Liver (tissue), 9 donors: ENCODE measurements around the gene ANKFN1. TPM values are rescaled to one million over a fixed set of nuclear protein-coding genes. Genes with fewer than 3 reads are reported as not detected.

Experiments
- DNase-seq: peaks from one replicate; pipeline ENCODE4 v3.0.0-alpha.2; 2017; ENCODE audit warnings: low spot score
- H3K27ac ChIP-seq, 2 donors: one replicate each; pipeline ENCODE4 v1.7.0; 2013; ENCODE audit warnings: inconsistent platforms in 2 of 2, low read length in 2 of 2, control low read depth in 1 of 2, low read depth in 1 of 2, mild to moderate bottlenecking in 1 of 2
- H3K27me3 ChIP-seq, 4 donors: one replicate each; pipeline versions ENCODE4 v1.6.1 to v1.7.0; 2013; ENCODE audit warnings: low read length in 3 of 4, inconsistent platforms in 1 of 4, mild to moderate bottlenecking in 1 of 4, moderate library complexity in 1 of 4; ENCODE audit not compliant: control insufficient read depth in 4 of 4, insufficient read depth in 4 of 4
- H3K36me3 ChIP-seq, 4 donors: one replicate each; pipeline versions ENCODE4 v1.6.1 to v1.7.0; 2013; ENCODE audit warnings: low read length in 3 of 4, mild to moderate bottlenecking in 3 of 4, low read depth in 1 of 4, moderate library complexity in 1 of 4; ENCODE audit not compliant: control insufficient read depth in 4 of 4, insufficient read depth in 3 of 4
- H3K4me1 ChIP-seq, 4 donors: one replicate each; pipeline versions ENCODE4 v1.6.1 to v1.7.0; 2013; ENCODE audit warnings: low read length in 3 of 4, mild to moderate bottlenecking in 3 of 4, moderate library complexity in 1 of 4; ENCODE audit not compliant: control insufficient read depth in 4 of 4, insufficient read depth in 4 of 4
- H3K4me3 ChIP-seq, 3 donors: one replicate each; pipeline versions ENCODE4 v1.6.1 to v1.7.0; 2013; ENCODE audit warnings: low read length in 3 of 3, control low read depth in 1 of 3, low read depth in 1 of 3, mild to moderate bottlenecking in 1 of 3
- H3K9ac ChIP-seq, 2 donors: one replicate each; pipeline ENCODE4 v1.7.0; 2013; ENCODE audit warnings: low read length in 2 of 2, mild to moderate bottlenecking in 2 of 2, moderate library complexity in 2 of 2, control low read depth in 1 of 2, low read depth in 1 of 2
- H3K9me3 ChIP-seq, 4 donors: one replicate each; pipeline versions ENCODE4 v1.6.1 to v1.7.0; 2013; ENCODE audit warnings: low read length in 3 of 4; ENCODE audit not compliant: control insufficient read depth in 4 of 4
- CTCF ChIP-seq: fragments of 150-350 bp; IDR thresholded peaks from 2 replicates; pipeline ENCODE4 v1.5.1; 2017; ENCODE audit warnings: improper control_type of control experiment, low read depth, low read length; ENCODE audit not compliant: missing input control
- EGR1 ChIP-seq, 2 donors: IDR thresholded peaks; 2 replicates each; pipeline ENCODE4 v1.6.1; 2016 to 2018; ENCODE audit warnings: antibody characterized with exemption in 2 of 2, low read depth in 2 of 2
- FOXA1 ChIP-seq: IDR thresholded peaks from 2 replicates; pipeline ENCODE4 v1.6.1; 2016; ENCODE audit warnings: antibody characterized with exemption
- FOXA2 ChIP-seq: IDR thresholded peaks from 2 replicates; pipeline ENCODE4 v1.6.1; 2016; ENCODE audit warnings: antibody characterized with exemption
- GABPA ChIP-seq, 2 donors: IDR thresholded peaks in 1 of 2; conservative IDR thresholded peaks in 1 of 2; 2 replicates each; pipeline ENCODE4 v1.6.1; 2016; ENCODE audit warnings: antibody characterized with exemption in 2 of 2, mild to moderate bottlenecking in 1 of 2, moderate library complexity in 1 of 2
- HNF4A ChIP-seq, 2 donors: conservative IDR thresholded peaks; 2 replicates each; pipeline ENCODE4 v1.6.1; 2016; ENCODE audit warnings: antibody characterized with exemption in 2 of 2, mild to moderate bottlenecking in 2 of 2
- HNF4G ChIP-seq: IDR thresholded peaks from 2 replicates; pipeline ENCODE4 v1.6.1; 2016; ENCODE audit warnings: antibody characterized with exemption
- JUND ChIP-seq, 2 donors: IDR thresholded peaks; 2 replicates each; pipeline ENCODE4 v1.6.1; 2016; ENCODE audit warnings: antibody characterized with exemption in 2 of 2
- NR2F2 ChIP-seq: IDR thresholded peaks from 2 replicates; pipeline ENCODE4 v1.6.1; 2016; ENCODE audit warnings: antibody characterized with exemption
- RAD21 ChIP-seq, 2 donors: IDR thresholded peaks; 2 replicates each; pipeline ENCODE4 v1.6.1; 2016; ENCODE audit warnings: antibody characterized with exemption in 2 of 2, mild to moderate bottlenecking in 2 of 2
- RXRA ChIP-seq, 2 donors: IDR thresholded peaks; 2 replicates each; pipeline ENCODE4 v1.6.1; 2017 to 2018; ENCODE audit warnings: antibody characterized with exemption in 2 of 2, mild to moderate bottlenecking in 1 of 2
- SP1 ChIP-seq: IDR thresholded peaks from 2 replicates; pipeline ENCODE4 v1.6.1; 2018; ENCODE audit warnings: antibody characterized with exemption, mild to moderate bottlenecking
- TAF1 ChIP-seq: conservative IDR thresholded peaks from 2 replicates; pipeline ENCODE4 v1.6.1; 2016; ENCODE audit warnings: antibody characterized with exemption, mild to moderate bottlenecking
- YY1 ChIP-seq: IDR thresholded peaks from 2 replicates; pipeline ENCODE4 v1.6.1; 2016; ENCODE audit warnings: antibody characterized with exemption, mild to moderate bottlenecking
- WGBS: extraction: QIAGEN DNeasy Blood & Tissue Kit; methylation state at CpG from one replicate; pipeline ENCODE4 v1.1.7; 2013; 5-methylcytosine and 5-hydroxymethylcytosine counted together
- polyA plus RNA-seq, 2 donors: library from polyadenylated mRNA; stranded (reverse) in 1 of 2; unstranded in 1 of 2; fragments of 200-250 nt in 1 of 2; fragments of >200 nt in 1 of 2; fragmentation: Nextera tagmentation in 1 of 2; extraction: Ambion mirVana in 1 of 2; gene quantifications; one replicate each; pipeline versions ENCODE4 v1.2.1 to v1.2.3, GENCODE V29; 2013 to 2015
- total RNA-seq, 2 donors: library from RNA; depleted of rRNA; stranded (reverse); fragments of >200 nt; gene quantifications; one replicate each; pipeline ENCODE4 v1.2.3, GENCODE V29; 2014
- TF ChIP-seq, protein P1 (sequence below): IDR thresholded peaks from 2 replicates; pipeline ENCODE4 v1.6.1; 2016; ENCODE audit warnings: antibody characterized with exemption
- TF ChIP-seq, protein P2 (sequence below): IDR thresholded peaks from 2 replicates; pipeline ENCODE4 v1.6.1; 2016; ENCODE audit warnings: antibody characterized with exemption, mild to moderate bottlenecking
- TF ChIP-seq, protein P3 (sequence below): IDR thresholded peaks from 2 replicates; pipeline ENCODE4 v1.6.1; 2016; ENCODE audit warnings: antibody characterized with exemption
- TF ChIP-seq, protein P4 (sequence below): IDR thresholded peaks from 2 replicates; pipeline ENCODE4 v1.6.1; 2016; ENCODE audit warnings: antibody characterized with exemption
- donor health status: healthy.
- donor health status: healthy.
- donor health status: healthy.
- donor health status: healthy.
- donor health status: healthy.

Gene ANKFN1
- total and polyA plus RNA-seq, 4 donors: not detected

- Histone ChIP-seq H3K9me3 (peaks cover 0 to 2% (median 0%) of the 10 kb centered on the region in 4 donors), H3K27me3 (no peaks in the 10 kb centered on the region), H3K27ac (no peak overlapping the region), H3K9ac (no peak overlapping the region), H3K36me3 (no peaks in the 10 kb centered on the region), H3K4me3 (peak overlapping the region in 1 of 3 donors; percentile 16), H3K4me1 (peaks cover 0 to 6% (median 0%) of the 10 kb centered on the region in 4 donors)
- WGBS: 95% methylated on average over 2 of the region's 2 CpGs
- DNase-seq: no peak
- TF ChIP-seq, protein P1, sequence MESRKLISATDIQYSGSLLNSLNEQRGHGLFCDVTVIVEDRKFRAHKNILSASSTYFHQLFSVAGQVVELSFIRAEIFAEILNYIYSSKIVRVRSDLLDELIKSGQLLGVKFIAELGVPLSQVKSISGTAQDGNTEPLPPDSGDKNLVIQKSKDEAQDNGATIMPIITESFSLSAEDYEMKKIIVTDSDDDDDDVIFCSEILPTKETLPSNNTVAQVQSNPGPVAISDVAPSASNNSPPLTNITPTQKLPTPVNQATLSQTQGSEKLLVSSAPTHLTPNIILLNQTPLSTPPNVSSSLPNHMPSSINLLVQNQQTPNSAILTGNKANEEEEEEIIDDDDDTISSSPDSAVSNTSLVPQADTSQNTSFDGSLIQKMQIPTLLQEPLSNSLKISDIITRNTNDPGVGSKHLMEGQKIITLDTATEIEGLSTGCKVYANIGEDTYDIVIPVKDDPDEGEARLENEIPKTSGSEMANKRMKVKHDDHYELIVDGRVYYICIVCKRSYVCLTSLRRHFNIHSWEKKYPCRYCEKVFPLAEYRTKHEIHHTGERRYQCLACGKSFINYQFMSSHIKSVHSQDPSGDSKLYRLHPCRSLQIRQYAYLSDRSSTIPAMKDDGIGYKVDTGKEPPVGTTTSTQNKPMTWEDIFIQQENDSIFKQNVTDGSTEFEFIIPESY: no peak
- TF ChIP-seq CTCF (no peak), FOXA1 (no peak), RXRA (IDR thresholded peaks at IDR 0.05) (no peak), RAD21 (IDR thresholded peaks at IDR 0.05) (no peak), GABPA (IDR thresholded peaks at IDR 0.05 in 1 of 2, conservative IDR thresholded peaks at IDR 0.05 in 1 of 2) (no peak)
- TF ChIP-seq, protein P2, sequence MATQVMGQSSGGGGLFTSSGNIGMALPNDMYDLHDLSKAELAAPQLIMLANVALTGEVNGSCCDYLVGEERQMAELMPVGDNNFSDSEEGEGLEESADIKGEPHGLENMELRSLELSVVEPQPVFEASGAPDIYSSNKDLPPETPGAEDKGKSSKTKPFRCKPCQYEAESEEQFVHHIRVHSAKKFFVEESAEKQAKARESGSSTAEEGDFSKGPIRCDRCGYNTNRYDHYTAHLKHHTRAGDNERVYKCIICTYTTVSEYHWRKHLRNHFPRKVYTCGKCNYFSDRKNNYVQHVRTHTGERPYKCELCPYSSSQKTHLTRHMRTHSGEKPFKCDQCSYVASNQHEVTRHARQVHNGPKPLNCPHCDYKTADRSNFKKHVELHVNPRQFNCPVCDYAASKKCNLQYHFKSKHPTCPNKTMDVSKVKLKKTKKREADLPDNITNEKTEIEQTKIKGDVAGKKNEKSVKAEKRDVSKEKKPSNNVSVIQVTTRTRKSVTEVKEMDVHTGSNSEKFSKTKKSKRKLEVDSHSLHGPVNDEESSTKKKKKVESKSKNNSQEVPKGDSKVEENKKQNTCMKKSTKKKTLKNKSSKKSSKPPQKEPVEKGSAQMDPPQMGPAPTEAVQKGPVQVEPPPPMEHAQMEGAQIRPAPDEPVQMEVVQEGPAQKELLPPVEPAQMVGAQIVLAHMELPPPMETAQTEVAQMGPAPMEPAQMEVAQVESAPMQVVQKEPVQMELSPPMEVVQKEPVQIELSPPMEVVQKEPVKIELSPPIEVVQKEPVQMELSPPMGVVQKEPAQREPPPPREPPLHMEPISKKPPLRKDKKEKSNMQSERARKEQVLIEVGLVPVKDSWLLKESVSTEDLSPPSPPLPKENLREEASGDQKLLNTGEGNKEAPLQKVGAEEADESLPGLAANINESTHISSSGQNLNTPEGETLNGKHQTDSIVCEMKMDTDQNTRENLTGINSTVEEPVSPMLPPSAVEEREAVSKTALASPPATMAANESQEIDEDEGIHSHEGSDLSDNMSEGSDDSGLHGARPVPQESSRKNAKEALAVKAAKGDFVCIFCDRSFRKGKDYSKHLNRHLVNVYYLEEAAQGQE: no peak
These were observed 137.0 kb downstream of the ANKFN1 start for GRCh38 chr17:56290101-56290801.

GRCh38 chr17:56290802-56291118 lies 137.5 kb downstream of the ANKFN1 start:
- Histone ChIP-seq H3K9ac (no peak overlapping the region), H3K36me3 (no peaks in the 10 kb centered on the region), H3K4me3 (peak overlapping the region in 1 of 3 donors; percentile 16), H3K9me3 (peaks cover 0 to 2% (median 0%) of the 10 kb centered on the region in 4 donors), H3K4me1 (peaks cover 0 to 6% (median 0%) of the 10 kb centered on the region in 4 donors), H3K27ac (no peak overlapping the region), H3K27me3 (no peaks in the 10 kb centered on the region)
- TF ChIP-seq RAD21 (IDR thresholded peaks at IDR 0.05) (no peak), GABPA (IDR thresholded peaks at IDR 0.05 in 1 of 2, conservative IDR thresholded peaks at IDR 0.05 in 1 of 2) (no peak), EGR1 (IDR thresholded peaks at IDR 0.05; ENCODE audit: low read depth in 2 of 2) (no peak), HNF4G (no peak), RXRA (IDR thresholded peaks at IDR 0.05) (no peak), HNF4A (conservative IDR thresholded peaks at IDR 0.05) (no peak), SP1 (no peak), FOXA1 (no peak), NR2F2 (no peak), FOXA2 (no peak), YY1 (no peak), JUND (IDR thresholded peaks at IDR 0.05) (no peak), CTCF (no peak), TAF1 (no peak)
- TF ChIP-seq, protein P3, sequence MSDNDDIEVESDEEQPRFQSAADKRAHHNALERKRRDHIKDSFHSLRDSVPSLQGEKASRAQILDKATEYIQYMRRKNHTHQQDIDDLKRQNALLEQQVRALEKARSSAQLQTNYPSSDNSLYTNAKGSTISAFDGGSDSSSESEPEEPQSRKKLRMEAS: no peak
- TF ChIP-seq, protein P2: no peak
- TF ChIP-seq, protein P4, sequence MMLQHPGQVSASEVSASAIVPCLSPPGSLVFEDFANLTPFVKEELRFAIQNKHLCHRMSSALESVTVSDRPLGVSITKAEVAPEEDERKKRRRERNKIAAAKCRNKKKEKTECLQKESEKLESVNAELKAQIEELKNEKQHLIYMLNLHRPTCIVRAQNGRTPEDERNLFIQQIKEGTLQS: no peak
- WGBS: 52% methylated on average over 1 of the region's 1 CpG
- no peak for DNase-seq
